Omental fat pad (tissue), 4 donors: ENCODE measurements around the gene SEL1L3. TPM values are rescaled to one million over a fixed set of nuclear protein-coding genes. Genes with fewer than 3 reads are reported as not detected.

Experiments used
- ATAC-seq: fragments of 150-250 bp; one replicate; pipeline ENCODE4 v1.9.1; 2016; ENCODE audit warnings: mild to moderate bottlenecking, moderate library complexity; ENCODE audit not compliant: low FRiP score
- DNase-seq: peaks from one replicate; pipeline ENCODE4 v3.0.0-alpha.2; 2019; ENCODE audit warnings: low spot score
- CTCF ChIP-seq, 3 donors: fragments of 450-650 bp; IDR thresholded peaks; one replicate each; pipeline ENCODE4 v1.5.1; 2016 to 2017; ENCODE audit warnings: antibody characterized with exemption in 3 of 3, mild to moderate bottlenecking in 3 of 3, moderate library complexity in 2 of 3
- total RNA-seq, 4 donors: library from RNA; depleted of rRNA; stranded (reverse); fragments of >200 nt; gene quantifications; one replicate each; pipeline ENCODE4 v1.1.0, GENCODE V29; 2016

The SEL1L3 gene
- total RNA-seq, 4 donors from 2014 or later = 15.8 to 29.9 (median 21.4) TPM

- DNase-seq (no peak), ATAC-seq (peak; percentile 19)
- TF ChIP-seq CTCF (IDR thresholded peaks at IDR 0.05) = no peak
Observed at GRCh38 chr4:25817059-25817681, 45.6 kb downstream of the SEL1L3 start.

- no peak for TF ChIP-seq CTCF (IDR thresholded peaks at IDR 0.05)
- DNase-seq (no peak), ATAC-seq (no peak)
Observed at GRCh38 chr4:25816591-25817058, 46.2 kb downstream of the SEL1L3 start.

- DNase-seq (no peak), ATAC-seq (no peak)
- TF ChIP-seq CTCF (IDR thresholded peaks at IDR 0.05) = no peak
Observed at GRCh38 chr4:25815586-25815985, 47.2 kb downstream of the SEL1L3 start.

- ATAC-seq (no peak), DNase-seq (no peak)
- no peak for TF ChIP-seq CTCF (IDR thresholded peaks at IDR 0.05)
Observed at GRCh38 chr4:25814301-25815136, 48.3 kb downstream of the SEL1L3 start.

GRCh38 chr4:25813448-25814106 lies 49.2 kb downstream of the SEL1L3 start:
- no peak for TF ChIP-seq CTCF (IDR thresholded peaks at IDR 0.05)

GRCh38 chr4:25811841-25812240 lies 50.9 kb downstream of the SEL1L3 start:
- TF ChIP-seq CTCF (IDR thresholded peaks at IDR 0.05) = no peak
- no peak for DNase-seq
- no peak for ATAC-seq

More at GRCh38 chr4:25813448-25814106, 49.2 kb downstream of the SEL1L3 start:
- DNase-seq (no peak), ATAC-seq (peak; percentile 89)
